GM23338 (cell line): ENCODE measurements around the gene RGS6. TPM values are rescaled to one million over a fixed set of nuclear protein-coding genes. Genes with fewer than 3 reads are reported as not detected.

Source experiments
- ATAC-seq: fragments of 200-7000 bp; cut with Tn5 transposase; 3 replicates; pipeline ENCODE4 v1.9.1; 2020
- DNase-seq: peaks from one replicate; pipeline ENCODE4 v3.0.0-alpha.2; 2015; ENCODE audit warnings: low spot score
- H2AFZ ChIP-seq: fragments of 200-600 bp; sonication (generic); 2 replicates; pipeline ENCODE4 v1.8.0; 2016; ENCODE audit warnings: antibody characterized with exemption, mild to moderate bottlenecking, moderate library complexity
- H3F3A ChIP-seq: fragments of 200-600 bp; sonication (generic); replicated peaks from 2 replicates; pipeline ENCODE4 v1.8.0; 2017; ENCODE audit warnings: antibody characterized with exemption, mixed run types, low read depth
- H3K27ac ChIP-seq: fragments of 200-600 bp; sonication (generic); 2 replicates; pipeline ENCODE4 v1.6.1; 2016; ENCODE audit warnings: low read depth
- H3K27me3 ChIP-seq: fragments of 200-600 bp; sonication (generic); 2 replicates; pipeline ENCODE4 v1.8.0; 2016; ENCODE audit warnings: mild to moderate bottlenecking, mixed run types, moderate library complexity; ENCODE audit not compliant: insufficient read depth
- H3K36me3 ChIP-seq: fragments of 200-600 bp; sonication (generic); 2 replicates; pipeline ENCODE4 v1.8.0; 2016; ENCODE audit warnings: mild to moderate bottlenecking; ENCODE audit not compliant: insufficient read depth
- H3K4me1 ChIP-seq: fragments of 200-600 bp; sonication (generic); 2 replicates; pipeline ENCODE4 v1.8.0; 2016; ENCODE audit warnings: mild to moderate bottlenecking, moderate library complexity; ENCODE audit not compliant: insufficient read depth
- H3K4me2 ChIP-seq: fragments of 200-600 bp; sonication (generic); 2 replicates; pipeline ENCODE4 v1.7.1; 2017; ENCODE audit warnings: mixed run types
- H3K4me3 ChIP-seq: fragments of 200-600 bp; sonication (generic); 2 replicates; pipeline ENCODE4 v1.6.1; 2016; ENCODE audit warnings: mixed run types
- H3K79me2 ChIP-seq: fragments of 200-600 bp; sonication (generic); replicated peaks from 2 replicates; pipeline ENCODE4 v1.8.0; 2017; ENCODE audit warnings: mild to moderate bottlenecking; ENCODE audit not compliant: insufficient read depth
- H3K9me2 ChIP-seq: fragments of 200-600 bp; sonication (generic); 2 replicates; pipeline ENCODE4 v1.8.0; 2017; ENCODE audit not compliant: insufficient read depth
- H4K20me1 ChIP-seq: fragments of 200-600 bp; sonication (generic); replicated peaks from 2 replicates; pipeline ENCODE4 v1.8.0; 2017; ENCODE audit warnings: mild to moderate bottlenecking; ENCODE audit not compliant: insufficient read depth
- H3K27ac Mint-ChIP-seq: 2 replicates; pipeline ENCODE4 v1.8.0; 2020; ENCODE audit warnings: inconsistent platforms, mild to moderate bottlenecking, moderate library complexity, mixed read lengths
- H3K27me3 Mint-ChIP-seq: 3 replicates; pipeline ENCODE4 v1.8.0; 2022; ENCODE audit warnings: low read depth, mild to moderate bottlenecking, moderate library complexity, mixed read lengths, inconsistent platforms; ENCODE audit not compliant: insufficient read depth, poor library complexity
- H3K36me3 Mint-ChIP-seq: 3 replicates; pipeline ENCODE4 v1.8.0; 2021; ENCODE audit warnings: low read depth, mild to moderate bottlenecking, inconsistent platforms, moderate library complexity, mixed read lengths
- H3K4me1 Mint-ChIP-seq: 3 replicates; pipeline ENCODE4 v1.8.0; 2020; ENCODE audit warnings: mild to moderate bottlenecking, inconsistent platforms, mixed read lengths
- H3K4me3 Mint-ChIP-seq: 3 replicates; pipeline ENCODE4 v1.8.0; 2021; ENCODE audit warnings: moderate library complexity, mild to moderate bottlenecking, inconsistent platforms, mixed read lengths
- H3K9me3 Mint-ChIP-seq: 3 replicates; pipeline ENCODE4 v1.8.0; 2020; ENCODE audit warnings: moderate library complexity, mild to moderate bottlenecking, inconsistent platforms, mixed read lengths
- CREB1 ChIP-seq: fragments of 250-450 bp; sonication (Bioruptor Pico); IDR thresholded peaks from 2 replicates; pipeline ENCODE4 v1.5.0; 2020; ENCODE audit warnings: low read depth, mild to moderate bottlenecking, moderate library complexity
- CTCF ChIP-seq, 2 experiments: fragments of 200-600 bp in 1 of 2; sonication (generic) in 1 of 2; conservative IDR thresholded peaks; 2 replicates each; pipeline versions ENCODE4 v1.5.1 to v1.6.1; 2016 to 2017; ENCODE audit warnings: antibody characterized with exemption in 2 of 2, low read depth in 2 of 2, mild to moderate bottlenecking in 2 of 2, moderate library complexity in 1 of 2
- EZH2 ChIP-seq: fragments of 200-600 bp; sonication (generic); IDR thresholded peaks from one replicate; pipeline ENCODE4 v1.8.0; 2017; ENCODE audit warnings: antibody characterized with exemption, mild to moderate bottlenecking, low read depth; ENCODE audit not compliant: unreplicated experiment
- EZH2phosphoT487 ChIP-seq: fragments of 200-600 bp; sonication (generic); IDR thresholded peaks from one replicate; pipeline ENCODE4 v1.8.1; 2018; ENCODE audit warnings: antibody characterized with exemption; ENCODE audit not compliant: unreplicated experiment
- JUNB ChIP-seq: IDR thresholded peaks from one replicate; pipeline ENCODE4 v1.6.1; 2016; ENCODE audit warnings: antibody characterized with exemption; ENCODE audit not compliant: unreplicated experiment
- NANOG ChIP-seq: IDR thresholded peaks from 2 replicates; pipeline ENCODE4 v1.6.1; 2016; ENCODE audit warnings: antibody characterized with exemption, borderline replicate concordance
- POLR2AphosphoS5 ChIP-seq: IDR thresholded peaks from 2 replicates; pipeline ENCODE4 v1.6.1; 2016; ENCODE audit warnings: antibody characterized with exemption, low read depth
- STAT1 ChIP-seq: IDR thresholded peaks from one replicate; pipeline ENCODE4 v1.6.1; 2016; ENCODE audit warnings: antibody characterized with exemption; ENCODE audit not compliant: unreplicated experiment
- ZNF114 ChIP-seq: fragments of 250-450 bp; sonication (Bioruptor Pico); IDR thresholded peaks from 2 replicates; pipeline ENCODE4 v1.5.0; 2020; ENCODE audit warnings: mild to moderate bottlenecking, moderate library complexity
- polyA plus RNA-seq: library from polyadenylated mRNA; unstranded; fragments of >200 nt; fragmentation: Nextera tagmentation; extraction: Ambion mirVana; gene quantifications from 2 replicates; pipeline ENCODE4 v1.2.1, GENCODE V29; 2016
- total RNA-seq: library from RNA; depleted of rRNA; stranded (reverse); fragments of >200 nt; shearing (Covaris generic); gene quantifications from 2 replicates; pipeline ENCODE4 v1.2.3, GENCODE V29; 2014
- TF ChIP-seq, protein P1 (sequence below): IDR thresholded peaks from 2 replicates; pipeline ENCODE4 v1.6.1; 2016; ENCODE audit warnings: antibody characterized with exemption
- TF ChIP-seq, protein P2 (sequence below): IDR thresholded peaks from one replicate; pipeline ENCODE4 v1.6.1; 2018; ENCODE audit warnings: antibody characterized with exemption; ENCODE audit not compliant: unreplicated experiment

RGS6 gene
- total and polyA plus RNA-seq, 2 experiments from 2014 or later, result 0.66 to 0.83 TPM

GRCh38 chr14:72544615-72545387 lies 612.6 kb downstream of the RGS6 start:
- no peaks in the 10 kb centered on the region for H3F3A ChIP-seq
- Mint-ChIP-seq H3K27me3 (no peaks in the 10 kb centered on the region), H3K4me1 (peaks cover 29% of the 10 kb centered on the region), H3K9me3 (no peaks in the 10 kb centered on the region), H3K36me3 (no peaks in the 10 kb centered on the region), H3K4me3 (no peak overlapping the region), H3K27ac (peak overlapping the region; percentile 52; the same call in 1 of the 2 replicates)
- ATAC-seq (peak; percentile 88), DNase-seq (peak; percentile 69)
- peaks cover 8% of the 10 kb centered on the region; the same call in 1 of the 2 replicates for H3K9me2 ChIP-seq
- H3K4me3 ChIP-seq, result no peak overlapping the region
- no peak overlapping the region for H3K27ac ChIP-seq
- TF ChIP-seq CREB1 (CRISPR knock-in tag) (no peak), STAT1 (no peak), EZH2 (no peak), ZNF114 (no peak), JUNB (no peak), EZH2phosphoT487 (no peak), POLR2AphosphoS5 (no peak), NANOG (no peak), CTCF (conservative IDR thresholded peaks at IDR 0.05; ENCODE audit: low read depth in 2 of 2) (no peak)
- TF ChIP-seq, protein P1, sequence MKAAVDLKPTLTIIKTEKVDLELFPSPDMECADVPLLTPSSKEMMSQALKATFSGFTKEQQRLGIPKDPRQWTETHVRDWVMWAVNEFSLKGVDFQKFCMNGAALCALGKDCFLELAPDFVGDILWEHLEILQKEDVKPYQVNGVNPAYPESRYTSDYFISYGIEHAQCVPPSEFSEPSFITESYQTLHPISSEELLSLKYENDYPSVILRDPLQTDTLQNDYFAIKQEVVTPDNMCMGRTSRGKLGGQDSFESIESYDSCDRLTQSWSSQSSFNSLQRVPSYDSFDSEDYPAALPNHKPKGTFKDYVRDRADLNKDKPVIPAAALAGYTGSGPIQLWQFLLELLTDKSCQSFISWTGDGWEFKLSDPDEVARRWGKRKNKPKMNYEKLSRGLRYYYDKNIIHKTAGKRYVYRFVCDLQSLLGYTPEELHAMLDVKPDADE, result no peak
- TF ChIP-seq, protein P2, sequence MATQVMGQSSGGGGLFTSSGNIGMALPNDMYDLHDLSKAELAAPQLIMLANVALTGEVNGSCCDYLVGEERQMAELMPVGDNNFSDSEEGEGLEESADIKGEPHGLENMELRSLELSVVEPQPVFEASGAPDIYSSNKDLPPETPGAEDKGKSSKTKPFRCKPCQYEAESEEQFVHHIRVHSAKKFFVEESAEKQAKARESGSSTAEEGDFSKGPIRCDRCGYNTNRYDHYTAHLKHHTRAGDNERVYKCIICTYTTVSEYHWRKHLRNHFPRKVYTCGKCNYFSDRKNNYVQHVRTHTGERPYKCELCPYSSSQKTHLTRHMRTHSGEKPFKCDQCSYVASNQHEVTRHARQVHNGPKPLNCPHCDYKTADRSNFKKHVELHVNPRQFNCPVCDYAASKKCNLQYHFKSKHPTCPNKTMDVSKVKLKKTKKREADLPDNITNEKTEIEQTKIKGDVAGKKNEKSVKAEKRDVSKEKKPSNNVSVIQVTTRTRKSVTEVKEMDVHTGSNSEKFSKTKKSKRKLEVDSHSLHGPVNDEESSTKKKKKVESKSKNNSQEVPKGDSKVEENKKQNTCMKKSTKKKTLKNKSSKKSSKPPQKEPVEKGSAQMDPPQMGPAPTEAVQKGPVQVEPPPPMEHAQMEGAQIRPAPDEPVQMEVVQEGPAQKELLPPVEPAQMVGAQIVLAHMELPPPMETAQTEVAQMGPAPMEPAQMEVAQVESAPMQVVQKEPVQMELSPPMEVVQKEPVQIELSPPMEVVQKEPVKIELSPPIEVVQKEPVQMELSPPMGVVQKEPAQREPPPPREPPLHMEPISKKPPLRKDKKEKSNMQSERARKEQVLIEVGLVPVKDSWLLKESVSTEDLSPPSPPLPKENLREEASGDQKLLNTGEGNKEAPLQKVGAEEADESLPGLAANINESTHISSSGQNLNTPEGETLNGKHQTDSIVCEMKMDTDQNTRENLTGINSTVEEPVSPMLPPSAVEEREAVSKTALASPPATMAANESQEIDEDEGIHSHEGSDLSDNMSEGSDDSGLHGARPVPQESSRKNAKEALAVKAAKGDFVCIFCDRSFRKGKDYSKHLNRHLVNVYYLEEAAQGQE, result no peak
- H3K4me1 ChIP-seq, result peaks cover 4% of the 10 kb centered on the region; the same call in 1 of the 2 replicates
- no peak overlapping the region for H3K4me2 ChIP-seq
- no peaks in the 10 kb centered on the region for H3K36me3 ChIP-seq
- no peaks in the 10 kb centered on the region for H4K20me1 ChIP-seq
- H3K79me2 ChIP-seq, result no peaks in the 10 kb centered on the region
- H3K27me3 ChIP-seq, result no peaks in the 10 kb centered on the region
- H2AFZ ChIP-seq, result peak overlapping the region; percentile 88
